Measurements from ENCODE around the gene KLRK1.

- TF ChIP-seq CTCF (conservative IDR thresholded peaks at IDR 0.05 in 1 of 2, IDR thresholded peaks at IDR 0.05 in 1 of 2; ENCODE audit: extremely low read depth in 1 of 2, insufficient read depth in 1 of 2, low read depth in 1 of 2, low read length in 2 of 2) (no peak), EZH2 (IDR thresholded peaks at IDR 0.05; ENCODE audit: borderline replicate concordance, low read length) (no peak)
These were observed 30.9 kb downstream of the KLRK1 start for GRCh38 chr12:10358969-10359368.
